HFFc6 (cell line): ENCODE measurements around the gene SMS. TPM values are rescaled to one million over a fixed set of nuclear protein-coding genes. Genes with fewer than 3 reads are reported as not detected.

Experiments
- DNase-seq: peaks from one replicate; pipeline ENCODE4 v3.0.0-alpha.2; 2018
- H3K27ac Mint-ChIP-seq: 2 replicates; pipeline ENCODE4 v1.8.0; 2020; ENCODE audit warnings: mild to moderate bottlenecking, mixed read lengths
- H3K27me3 Mint-ChIP-seq: 2 replicates; pipeline ENCODE4 v1.8.0; 2021; ENCODE audit warnings: mild to moderate bottlenecking, moderate library complexity, mixed read lengths; ENCODE audit not compliant: insufficient read depth
- H3K36me3 Mint-ChIP-seq: 2 replicates; pipeline ENCODE4 v1.8.0; 2021; ENCODE audit warnings: low read depth, mixed read lengths
- H3K4me1 Mint-ChIP-seq: 2 replicates; pipeline ENCODE4 v1.8.0; 2020; ENCODE audit warnings: low read depth, mixed read lengths
- H3K4me3 Mint-ChIP-seq: 2 replicates; pipeline ENCODE4 v1.8.0; 2020; ENCODE audit warnings: mild to moderate bottlenecking, moderate library complexity, mixed read lengths
- H3K9me3 Mint-ChIP-seq: 2 replicates; pipeline ENCODE4 v1.8.0; 2020; ENCODE audit warnings: mild to moderate bottlenecking, mixed read lengths
- CTCF ChIP-seq: fragments of 200-600 bp; sonication (generic); IDR thresholded peaks from 2 replicates; pipeline ENCODE4 v1.5.0; 2021; ENCODE audit warnings: antibody characterized with exemption, mild to moderate bottlenecking
- total RNA-seq, 6 experiments: library from RNA; stranded (reverse); fragmentation: NEBNext Ultra II Directional; extraction: Animal tissue kit (Norgen Biotek cat#: 25700); gene quantifications; 2 replicates in 1 of 6; 3 replicates in 5 of 6; pipeline ENCODE4 v1.2.3, GENCODE V29; 2021

Gene SMS
- total RNA-seq, 6 experiments from 2014 or later, result 141 to 208 (median 196) TPM

- Mint-ChIP-seq H3K4me1 (peaks cover 15% of the 10 kb centered on the region), H3K27ac (no peak overlapping the region), H3K27me3 (0 out of 2 replicates have a peak, but pooled peaks cover 4% of the 10 kb centered on the region), H3K9me3 (no peaks in the 10 kb centered on the region), H3K36me3 (peaks cover 5% of the 10 kb centered on the region; the same call in 1 of the 2 replicates), H3K4me3 (no peak overlapping the region)
- DNase-seq, result no peak
- no peak for TF ChIP-seq CTCF
Measured at GRCh38 chrX:21989384-21989783, 48.9 kb downstream of the SMS start.

GRCh38 chrX:21990832-21991231 is 50.3 kb downstream of the SMS start:
- Mint-ChIP-seq H3K4me3 (no peak overlapping the region), H3K9me3 (no peaks in the 10 kb centered on the region), H3K36me3 (peaks cover 5% of the 10 kb centered on the region; the same call in 1 of the 2 replicates), H3K4me1 (peaks cover 13% of the 10 kb centered on the region), H3K27ac (peak overlapping the region; percentile 54), H3K27me3 (no peaks in the 10 kb centered on the region)
- DNase-seq, result no peak
- TF ChIP-seq CTCF, result no peak

- no peaks in the 10 kb centered on the region for H3K27me3 Mint-ChIP-seq
- no peak for TF ChIP-seq CTCF
- H3K36me3 Mint-ChIP-seq, result peaks cover 5% of the 10 kb centered on the region; the same call in 1 of the 2 replicates
- no peak overlapping the region for H3K27ac Mint-ChIP-seq
- no peak overlapping the region for H3K4me3 Mint-ChIP-seq
- peaks cover 19% of the 10 kb centered on the region for H3K4me1 Mint-ChIP-seq
- H3K9me3 Mint-ChIP-seq, result no peaks in the 10 kb centered on the region
- no peak for DNase-seq
Measured at GRCh38 chrX:21991504-21991903, 51.0 kb downstream of the SMS start.

GRCh38 chrX:21993265-21993664 is 52.8 kb downstream of the SMS start:
- H3K27ac Mint-ChIP-seq, result no peak overlapping the region
- H3K9me3 Mint-ChIP-seq, result no peaks in the 10 kb centered on the region
- TF ChIP-seq CTCF, result no peak
- peaks cover 5% of the 10 kb centered on the region; the same call in 1 of the 2 replicates for H3K36me3 Mint-ChIP-seq
- no peak overlapping the region for H3K4me3 Mint-ChIP-seq
- no peaks in the 10 kb centered on the region for H3K27me3 Mint-ChIP-seq
- no peak for DNase-seq
- H3K4me1 Mint-ChIP-seq, result peaks cover 25% of the 10 kb centered on the region

- peaks cover 25% of the 10 kb centered on the region for H3K4me1 Mint-ChIP-seq
- no peak for DNase-seq
- no peaks in the 10 kb centered on the region for H3K9me3 Mint-ChIP-seq
- H3K4me3 Mint-ChIP-seq, result no peak overlapping the region
- H3K27me3 Mint-ChIP-seq, result no peaks in the 10 kb centered on the region; the same call in 1 of the 2 replicates
- peak overlapping the region; percentile 51 for H3K27ac Mint-ChIP-seq
- no peak for TF ChIP-seq CTCF
- H3K36me3 Mint-ChIP-seq, result peaks cover 5% of the 10 kb centered on the region; the same call in 1 of the 2 replicates
Measured at GRCh38 chrX:21996872-21997455, 56.5 kb downstream of the SMS start.
